Measurements from ENCODE around the gene ARHGAP26.

The ARHGAP26 gene, protein sequence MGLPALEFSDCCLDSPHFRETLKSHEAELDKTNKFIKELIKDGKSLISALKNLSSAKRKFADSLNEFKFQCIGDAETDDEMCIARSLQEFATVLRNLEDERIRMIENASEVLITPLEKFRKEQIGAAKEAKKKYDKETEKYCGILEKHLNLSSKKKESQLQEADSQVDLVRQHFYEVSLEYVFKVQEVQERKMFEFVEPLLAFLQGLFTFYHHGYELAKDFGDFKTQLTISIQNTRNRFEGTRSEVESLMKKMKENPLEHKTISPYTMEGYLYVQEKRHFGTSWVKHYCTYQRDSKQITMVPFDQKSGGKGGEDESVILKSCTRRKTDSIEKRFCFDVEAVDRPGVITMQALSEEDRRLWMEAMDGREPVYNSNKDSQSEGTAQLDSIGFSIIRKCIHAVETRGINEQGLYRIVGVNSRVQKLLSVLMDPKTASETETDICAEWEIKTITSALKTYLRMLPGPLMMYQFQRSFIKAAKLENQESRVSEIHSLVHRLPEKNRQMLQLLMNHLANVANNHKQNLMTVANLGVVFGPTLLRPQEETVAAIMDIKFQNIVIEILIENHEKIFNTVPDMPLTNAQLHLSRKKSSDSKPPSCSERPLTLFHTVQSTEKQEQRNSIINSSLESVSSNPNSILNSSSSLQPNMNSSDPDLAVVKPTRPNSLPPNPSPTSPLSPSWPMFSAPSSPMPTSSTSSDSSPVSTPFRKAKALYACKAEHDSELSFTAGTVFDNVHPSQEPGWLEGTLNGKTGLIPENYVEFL

DNA sequence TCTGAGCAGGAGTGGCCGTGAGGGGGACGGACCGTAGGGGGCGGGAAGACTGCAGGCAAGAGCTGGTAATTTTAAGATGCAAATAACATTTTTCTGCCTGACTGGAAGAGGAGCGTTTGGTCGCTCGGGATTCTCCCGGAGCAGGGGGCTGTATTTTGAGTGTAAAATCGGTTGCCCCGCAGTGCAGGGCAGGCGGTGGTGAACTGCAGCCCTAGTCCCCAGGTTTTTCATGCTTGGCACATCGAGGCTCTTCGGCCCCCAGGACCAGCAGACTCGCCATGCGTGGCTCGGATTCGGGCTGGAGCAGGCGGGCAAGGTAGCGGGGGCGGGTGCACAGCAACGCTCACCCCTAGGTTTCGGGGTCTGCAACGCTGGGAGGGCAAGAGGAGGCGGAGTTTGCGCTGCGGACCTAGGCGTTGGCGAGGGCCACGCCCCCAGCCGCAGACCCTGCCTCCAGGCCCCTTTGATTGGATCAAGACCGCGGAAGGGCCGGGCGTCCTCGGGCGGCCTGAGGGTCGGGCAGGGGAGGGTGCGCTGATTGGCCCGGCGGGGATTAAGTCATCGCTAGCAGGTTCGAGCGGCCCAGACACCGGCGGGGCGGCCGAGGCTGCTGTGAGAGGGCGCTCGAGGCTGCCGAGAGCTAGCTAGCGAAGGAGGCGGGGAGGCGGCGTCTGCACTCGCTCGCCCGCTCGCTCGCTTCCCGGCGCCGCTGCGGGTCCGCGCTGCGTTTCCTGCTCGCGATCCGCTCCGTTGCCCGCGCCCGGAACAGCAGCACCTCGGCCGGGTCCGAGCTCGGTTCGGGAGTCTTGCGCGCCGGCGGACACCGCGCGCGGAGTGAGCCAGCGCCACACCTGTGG is at the start of gene ARHGAP26:
ARHGAP26 (plus strand) TSS at position 585 of the 857 bp plus-strand sequence. CDS start 385 bp downstream, outside the sequence.
- peak; percentile 84 for DNase-seq (ENCODE audit: low read depth, low spot score)

- DNase-seq (ENCODE audit: low read depth, low spot score) = no peak
Observed at GRCh38 chr5:142720641-142721271, 49.4 kb upstream of the ARHGAP26 start.

DNA sequence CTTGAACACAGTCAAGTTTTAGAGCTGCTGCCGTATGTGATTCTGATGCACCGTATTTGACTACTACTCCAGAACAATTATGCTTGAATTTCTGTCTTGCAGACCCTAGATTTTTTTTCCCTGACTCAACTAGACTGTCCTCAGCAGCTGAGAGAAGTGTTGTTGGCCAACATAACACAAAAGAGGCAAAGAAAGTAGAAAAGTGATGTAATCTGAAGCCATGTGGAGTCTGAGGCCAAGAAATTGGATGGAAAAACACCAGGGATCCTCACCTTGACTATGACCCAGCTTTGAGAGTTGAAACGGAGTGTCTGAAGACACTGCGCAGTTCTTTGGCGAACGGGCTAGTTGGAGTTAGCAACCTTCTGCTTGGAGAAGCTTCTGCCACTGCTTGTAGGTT is 48.0 kb upstream of the ARHGAP26 start:
- no peak for DNase-seq (ENCODE audit: low read depth, low spot score)

- DNase-seq (ENCODE audit: low read depth, low spot score) = no peak
Observed at GRCh38 chr5:142722896-142723295, 47.3 kb upstream of the ARHGAP26 start.

GRCh38 chr5:142724821-142725220 is 45.4 kb upstream of the ARHGAP26 start:
- no peak for DNase-seq (ENCODE audit: low read depth, low spot score)

GRCh38 chr5:142725231-142726187 is 44.7 kb upstream of the ARHGAP26 start:
- DNase-seq (ENCODE audit: low read depth, low spot score) = no peak

DNA sequence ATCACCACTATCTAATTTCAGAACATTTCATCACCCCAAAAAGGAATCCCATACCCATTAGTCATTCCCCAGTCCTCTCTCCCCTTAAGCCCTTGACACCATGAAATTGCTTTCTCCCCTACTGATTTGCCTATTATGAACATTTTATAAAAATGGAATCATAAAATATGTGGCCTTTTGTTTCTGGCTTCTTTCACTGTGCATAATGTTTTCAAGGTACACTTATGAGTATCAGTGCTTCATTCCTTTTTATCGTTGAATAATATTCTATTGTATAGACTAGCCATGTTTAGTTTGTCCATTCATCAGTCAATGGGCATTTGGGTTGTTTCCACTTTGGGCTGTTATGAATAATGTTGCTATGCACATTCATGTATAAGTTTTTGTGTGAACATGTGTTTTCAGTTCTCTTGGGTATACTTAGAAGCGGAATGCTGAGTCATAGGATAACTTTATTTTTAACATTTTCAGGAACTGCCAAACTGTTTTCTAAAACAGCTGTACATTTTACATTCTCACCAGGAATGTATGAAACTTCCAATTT is 43.9 kb upstream of the ARHGAP26 start:
- no peak for DNase-seq (ENCODE audit: low read depth, low spot score)

DNA sequence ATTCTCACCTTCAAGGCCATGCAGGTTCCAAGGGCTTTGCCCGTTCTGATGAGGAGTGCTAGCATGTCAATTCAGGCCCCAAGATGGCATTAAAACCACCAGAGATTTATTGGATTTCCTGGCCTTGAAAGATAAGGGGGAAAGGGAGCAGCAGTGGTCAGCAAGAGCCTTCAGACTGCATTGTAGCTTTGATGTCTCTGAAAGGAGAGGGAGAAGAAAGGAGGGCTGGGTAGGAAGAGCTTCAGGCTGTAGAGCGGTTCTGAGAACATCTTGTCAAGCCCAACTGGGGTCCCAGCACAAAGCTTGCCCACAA is 42.5 kb upstream of the ARHGAP26 start:
- no peak for DNase-seq (ENCODE audit: low read depth, low spot score)

GRCh38 chr5:142735323-142736246 is 34.6 kb upstream of the ARHGAP26 start:
- DNase-seq (ENCODE audit: low read depth, low spot score) = no peak

- no peak for DNase-seq (ENCODE audit: low read depth, low spot score)
Observed at GRCh38 chr5:142736247-142736632, 33.9 kb upstream of the ARHGAP26 start.

GRCh38 chr5:142737179-142737578 is 33.0 kb upstream of the ARHGAP26 start:
- no peak for DNase-seq (ENCODE audit: low read depth, low spot score)

- no peak for DNase-seq (ENCODE audit: low read depth, low spot score)
Observed at GRCh38 chr5:142740474-142741242, 29.5 kb upstream of the ARHGAP26 start.

DNA sequence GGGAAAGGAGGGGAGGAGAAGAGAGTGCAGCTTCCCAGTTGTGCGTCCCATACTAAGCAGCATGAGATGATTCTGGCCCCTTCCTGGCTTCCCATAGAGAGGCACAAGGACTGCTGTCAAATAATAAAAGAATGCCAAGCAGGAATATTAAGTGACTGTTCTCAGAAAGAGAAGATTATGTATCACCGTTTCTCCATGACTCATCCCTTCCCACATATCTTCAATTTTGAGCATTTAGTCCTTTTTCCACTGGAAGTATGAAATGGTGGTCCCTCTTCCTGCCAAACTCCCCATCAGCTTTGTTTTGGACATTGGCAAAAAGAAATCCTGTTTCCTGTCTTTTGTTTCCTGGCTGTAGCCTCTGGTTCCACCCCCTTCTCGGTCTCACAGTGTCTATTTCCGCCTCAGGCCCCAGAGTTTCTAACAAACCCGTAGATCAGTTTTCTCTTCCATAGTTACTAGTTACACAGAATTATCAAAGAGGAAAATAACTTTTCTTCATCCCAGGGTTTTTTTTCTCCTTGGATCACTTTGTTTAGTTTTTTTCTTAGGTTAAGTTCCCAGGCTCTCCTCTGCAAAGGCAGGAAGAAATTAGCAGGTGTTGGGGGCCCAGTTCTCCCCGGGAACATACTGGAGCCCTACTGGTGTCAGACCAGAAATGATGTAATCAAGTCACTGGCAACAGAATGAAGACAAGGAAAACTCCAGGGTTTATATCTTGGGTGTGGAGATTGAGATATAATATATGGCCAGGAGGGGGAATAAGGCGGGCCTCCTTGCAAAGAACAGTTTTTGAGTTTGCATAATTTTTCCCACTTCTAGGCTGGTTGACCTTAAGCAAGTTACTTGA is 26.4 kb upstream of the ARHGAP26 start:
- no peak for DNase-seq (ENCODE audit: low read depth, low spot score)

DNA sequence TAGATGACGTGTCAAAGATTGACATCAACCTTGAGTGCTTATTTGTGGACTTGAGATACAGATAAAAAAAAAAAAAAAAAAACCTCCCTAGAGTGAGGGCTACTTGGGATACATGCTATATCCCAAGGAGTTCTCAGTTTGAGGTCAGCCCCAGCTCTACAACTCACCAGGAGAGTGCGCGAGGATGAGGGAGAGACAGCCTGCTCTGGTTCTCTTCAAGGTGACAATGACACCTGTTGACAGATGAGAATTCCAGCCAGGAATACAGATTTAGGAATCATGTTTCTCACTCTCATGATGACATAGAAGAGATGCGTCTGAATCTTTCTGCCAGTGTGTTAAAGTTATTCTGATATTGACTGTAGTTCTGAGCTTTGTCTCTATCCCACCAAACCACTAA is 24.9 kb upstream of the ARHGAP26 start:
- DNase-seq (ENCODE audit: low read depth, low spot score) = no peak

DNA sequence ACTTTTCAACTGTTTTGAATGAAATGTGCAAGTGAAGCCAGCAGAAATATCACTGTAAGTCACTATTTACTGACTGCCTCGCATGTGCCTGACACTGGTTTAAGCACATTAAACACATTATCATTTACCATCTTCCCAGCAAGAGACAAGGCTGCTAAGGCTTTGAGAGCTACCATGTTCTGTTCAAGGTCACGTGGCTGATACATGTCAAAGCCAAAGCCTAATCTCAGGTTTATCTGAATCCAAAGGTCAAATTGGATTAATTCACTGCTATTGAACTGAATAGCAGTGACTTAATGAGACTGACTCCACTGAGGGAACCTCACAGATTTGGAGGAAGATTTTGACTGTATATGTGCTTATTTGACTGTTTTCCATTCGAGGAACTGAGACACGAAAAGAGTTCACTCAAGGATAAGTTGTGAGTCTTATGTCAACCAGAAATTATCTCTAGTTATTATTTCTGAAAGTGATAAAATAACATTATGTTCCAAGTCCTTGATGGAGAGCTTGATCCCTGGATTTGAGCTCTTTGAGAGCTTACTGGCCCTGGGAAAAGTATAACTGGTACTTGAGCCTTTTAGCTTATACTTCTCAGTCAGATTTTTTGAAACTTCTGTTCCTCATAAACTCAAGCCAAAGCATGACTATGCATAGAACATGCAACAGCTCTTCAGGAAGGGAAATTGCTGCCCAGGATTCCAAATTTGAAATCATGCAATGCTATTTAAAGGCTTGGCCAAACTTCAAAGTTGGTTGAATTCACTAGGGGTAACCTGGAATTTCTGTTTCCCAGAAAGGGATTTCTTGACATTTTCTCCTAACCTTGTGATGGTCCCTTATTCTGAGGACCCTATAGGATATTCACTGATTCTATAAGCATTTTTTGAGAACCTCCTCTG is 23.4 kb upstream of the ARHGAP26 start:
- DNase-seq (ENCODE audit: low read depth, low spot score) = no peak

DNA sequence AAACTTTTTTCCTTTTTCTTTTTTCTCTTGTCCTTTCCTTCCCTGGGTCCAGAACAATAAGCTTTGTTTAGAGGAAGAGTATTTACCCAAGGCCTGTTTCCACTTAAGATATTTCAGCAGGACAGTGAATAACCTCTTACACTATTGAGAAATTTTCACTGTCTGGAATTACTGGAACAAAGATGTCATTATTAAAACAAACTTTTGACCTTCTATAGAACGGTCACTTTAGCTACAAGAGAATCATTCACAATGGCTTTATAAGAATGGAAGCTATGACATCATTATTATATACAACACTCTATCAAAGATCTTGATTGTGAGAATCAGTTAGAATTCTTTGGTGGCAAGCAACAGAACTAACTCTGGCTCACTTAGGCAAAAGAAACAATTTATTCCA is 22.0 kb upstream of the ARHGAP26 start:
- no peak for DNase-seq (ENCODE audit: low read depth, low spot score)

Data from iPS DF 19.7 (cell line).